ENCODE data around the gene CCDC110.

CCDC110 gene

GRCh38 chr4:185479507-185479971 is 8.0 kb upstream of the CCDC110 start:
- TF ChIP-seq CTCF (IDR thresholded peaks at IDR 0.05; ENCODE audit: borderline replicate concordance, control extremely low read depth, extremely low read depth, insufficient read depth, missing control alignments): no peak
- in situ Hi-C loops (cut with MboI; ENCODE audit: low sequenced_read_pairs, unreplicated experiment): no loop called here
- DNase-seq (ENCODE audit: low spot score): peak; percentile 64

- TF ChIP-seq CTCF (IDR thresholded peaks at IDR 0.05; ENCODE audit: borderline replicate concordance, control extremely low read depth, extremely low read depth, insufficient read depth, missing control alignments): no peak
- in situ Hi-C loops (cut with MboI; ENCODE audit: low sequenced_read_pairs, unreplicated experiment): loop anchor here (5.0 kb wide), 1 partner anchor 114 kb away; no protein-coding TSS in a partner anchor
- DNase-seq (ENCODE audit: low spot score): no peak
Observed at GRCh38 chr4:185473247-185473646, 1.7 kb upstream of the CCDC110 start.

- TF ChIP-seq CTCF (IDR thresholded peaks at IDR 0.05; ENCODE audit: borderline replicate concordance, control extremely low read depth, extremely low read depth, insufficient read depth, missing control alignments): no peak
- no peak for DNase-seq (ENCODE audit: low spot score)
- in situ Hi-C loops (cut with MboI; ENCODE audit: low sequenced_read_pairs, unreplicated experiment): loop anchor here (5.0 kb wide), 1 partner anchor 115 kb away; no protein-coding TSS in a partner anchor
Observed at GRCh38 chr4:185472103-185472542, 590 bp upstream of the CCDC110 start.

GRCh38 chr4:185470501-185471195 is 885 bp downstream of the CCDC110 start:
- peak; percentile 21 for DNase-seq (ENCODE audit: low spot score)
- TF ChIP-seq CTCF (IDR thresholded peaks at IDR 0.05; ENCODE audit: borderline replicate concordance, control extremely low read depth, extremely low read depth, insufficient read depth, missing control alignments): no peak
- in situ Hi-C loops (cut with MboI; ENCODE audit: low sequenced_read_pairs, unreplicated experiment): loop anchor here (5.0 kb wide), 1 partner anchor 117 kb away; no protein-coding TSS in a partner anchor

- no peak for TF ChIP-seq CTCF (IDR thresholded peaks at IDR 0.05; ENCODE audit: borderline replicate concordance, control extremely low read depth, extremely low read depth, insufficient read depth, missing control alignments)
- in situ Hi-C loops (cut with MboI; ENCODE audit: low sequenced_read_pairs, unreplicated experiment): loop anchor here (5.0 kb wide), 1 partner anchor 118 kb away; no protein-coding TSS in a partner anchor
- no peak for DNase-seq (ENCODE audit: low spot score)
Observed at GRCh38 chr4:185469580-185470154, 1.9 kb downstream of the CCDC110 start.

GRCh38 chr4:185468999-185469398 is 2.5 kb downstream of the CCDC110 start:
- no peak for DNase-seq (ENCODE audit: low spot score)
- TF ChIP-seq CTCF (IDR thresholded peaks at IDR 0.05; ENCODE audit: borderline replicate concordance, control extremely low read depth, extremely low read depth, insufficient read depth, missing control alignments): no peak
- in situ Hi-C loops (cut with MboI; ENCODE audit: low sequenced_read_pairs, unreplicated experiment): no loop called here

All from GM13976 (cell line).